HTERT RPE-1 (cell line): Measurements from ENCODE around the gene MST1.

Experiments used
- in situ Hi-C: fragments of 300-500 bp; cut with MboI; formaldehyde crosslinking; loops from 4 replicates; pipeline ENCODE4 v1.14.3; 2020; ENCODE audit warnings: low sequenced_read_pairs

Gene MST1

DNA sequence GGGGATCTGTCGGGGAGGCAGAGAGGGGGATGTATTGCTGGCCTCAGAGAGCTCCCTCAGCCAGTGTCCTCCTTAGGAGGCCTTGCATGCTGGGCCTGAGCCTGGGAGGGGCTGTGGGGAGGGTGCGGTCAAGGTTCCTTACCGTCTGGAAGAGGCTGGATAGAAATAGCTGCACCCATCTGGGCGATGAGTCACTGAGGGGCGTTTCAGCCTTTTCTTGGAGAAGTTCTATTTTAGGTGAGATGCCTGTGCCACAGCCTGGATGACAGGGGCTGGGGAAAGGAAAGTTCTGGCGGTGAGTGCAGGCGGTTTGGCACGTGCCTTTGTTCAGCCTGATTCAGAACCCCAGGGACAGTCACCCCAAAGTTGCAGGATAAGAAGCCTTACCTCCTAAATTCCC is 50.8 kb downstream of the MST1 start:
- in situ Hi-C loops = no loop called here

DNA sequence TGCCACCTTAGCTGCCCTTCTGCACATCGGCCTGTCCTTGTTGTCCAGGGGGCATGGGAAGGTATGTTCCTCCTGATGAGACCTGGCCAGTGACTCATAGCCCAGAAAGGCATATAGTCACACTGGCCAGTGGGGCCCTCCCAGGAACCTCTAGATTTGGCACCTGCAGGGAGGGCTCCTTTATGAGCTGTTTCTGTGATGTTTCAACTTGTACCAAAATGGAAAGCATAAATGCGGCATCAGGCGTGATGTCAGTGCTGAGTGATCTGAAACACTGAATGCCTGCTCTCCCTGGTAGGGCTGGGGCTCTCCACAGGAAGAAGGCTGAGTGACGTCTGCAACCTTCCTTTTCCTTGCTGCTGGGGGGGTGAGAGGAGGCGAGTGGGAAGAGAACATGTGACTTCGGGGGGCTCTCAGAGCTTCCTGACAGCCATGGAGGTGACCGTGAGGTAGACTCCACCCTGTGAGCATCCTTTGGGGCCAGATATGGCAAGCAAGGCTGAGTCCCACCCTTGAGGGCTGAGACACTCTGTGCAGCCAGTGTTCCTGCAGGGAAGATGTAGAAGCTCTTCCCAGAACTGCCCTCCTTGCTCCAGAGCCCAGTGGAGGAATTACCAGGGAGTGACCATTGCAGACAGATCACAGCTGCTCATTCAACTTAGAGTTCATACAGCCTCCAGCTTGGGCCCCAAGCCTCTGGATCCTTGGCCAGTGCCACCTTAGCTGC is 52.2 kb downstream of the MST1 start:
- in situ Hi-C loops = no loop called here

DNA sequence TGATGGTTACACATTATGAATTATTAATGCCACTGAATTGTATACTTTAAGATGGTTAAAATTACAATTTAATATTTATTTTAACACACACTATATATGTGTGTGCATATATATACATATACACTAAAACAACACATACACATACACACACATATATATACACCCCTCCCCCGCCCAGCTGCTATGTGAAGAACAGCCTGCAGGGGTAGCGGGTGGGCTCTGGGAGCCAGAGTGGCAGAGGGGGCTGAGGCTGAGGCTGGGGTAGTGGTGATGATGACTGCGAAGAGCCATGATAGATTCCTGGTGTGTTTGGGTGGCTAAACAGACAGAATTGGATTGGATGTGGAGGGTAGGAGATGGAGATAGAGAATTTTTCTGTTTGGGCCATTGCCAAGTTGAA is 54.5 kb downstream of the MST1 start:
- in situ Hi-C loops = no loop called here
